HFFc6 (cell line): ENCODE data around the gene LETM1. TPM values are rescaled to one million over a fixed set of nuclear protein-coding genes. Genes with fewer than 3 reads are reported as not detected.
"Not testable (repeated sequence)": the region's sequence is repeated elsewhere in the genome, so short reads cannot be mapped to it uniquely, and the experiment has no call there.

ENCODE experiments used
- DNase-seq: peaks from one replicate; pipeline ENCODE4 v3.0.0-alpha.2; 2018
- H3K27ac Mint-ChIP-seq: 2 replicates; pipeline ENCODE4 v1.8.0; 2020; ENCODE audit warnings: mild to moderate bottlenecking, mixed read lengths
- H3K27me3 Mint-ChIP-seq: 2 replicates; pipeline ENCODE4 v1.8.0; 2021; ENCODE audit warnings: mild to moderate bottlenecking, moderate library complexity, mixed read lengths; ENCODE audit not compliant: insufficient read depth
- H3K36me3 Mint-ChIP-seq: 2 replicates; pipeline ENCODE4 v1.8.0; 2021; ENCODE audit warnings: low read depth, mixed read lengths
- H3K4me1 Mint-ChIP-seq: 2 replicates; pipeline ENCODE4 v1.8.0; 2020; ENCODE audit warnings: low read depth, mixed read lengths
- H3K4me3 Mint-ChIP-seq: 2 replicates; pipeline ENCODE4 v1.8.0; 2020; ENCODE audit warnings: mild to moderate bottlenecking, moderate library complexity, mixed read lengths
- H3K9me3 Mint-ChIP-seq: 2 replicates; pipeline ENCODE4 v1.8.0; 2020; ENCODE audit warnings: mild to moderate bottlenecking, mixed read lengths
- CTCF ChIP-seq: fragments of 200-600 bp; sonication (generic); IDR thresholded peaks from 2 replicates; pipeline ENCODE4 v1.5.0; 2021; ENCODE audit warnings: antibody characterized with exemption, mild to moderate bottlenecking
- total RNA-seq, 6 experiments: library from RNA; stranded (reverse); fragmentation: NEBNext Ultra II Directional; extraction: Animal tissue kit (Norgen Biotek cat#: 25700); gene quantifications; 2 replicates in 1 of 6; 3 replicates in 5 of 6; pipeline ENCODE4 v1.2.3, GENCODE V29; 2021

LETM1 gene
- total RNA-seq, 6 experiments from 2014 or later: 47.4 to 64.0 (median 53.3) TPM

GRCh38 chr4:1851160-1851559, 4.8 kb downstream of the LETM1 start:
- no peak for DNase-seq
- Mint-ChIP-seq H3K27ac (no peak overlapping the region), H3K9me3 (no peaks in the 10 kb centered on the region), H3K36me3 (peaks cover 24% of the 10 kb centered on the region), H3K4me3 (no peak overlapping the region), H3K27me3 (peaks cover 2% of the 10 kb centered on the region; the same call in 1 of the 2 replicates), H3K4me1 (peaks cover 27% of the 10 kb centered on the region)
- TF ChIP-seq CTCF: no peak; the same call in 1 of the 2 replicates

DNA sequence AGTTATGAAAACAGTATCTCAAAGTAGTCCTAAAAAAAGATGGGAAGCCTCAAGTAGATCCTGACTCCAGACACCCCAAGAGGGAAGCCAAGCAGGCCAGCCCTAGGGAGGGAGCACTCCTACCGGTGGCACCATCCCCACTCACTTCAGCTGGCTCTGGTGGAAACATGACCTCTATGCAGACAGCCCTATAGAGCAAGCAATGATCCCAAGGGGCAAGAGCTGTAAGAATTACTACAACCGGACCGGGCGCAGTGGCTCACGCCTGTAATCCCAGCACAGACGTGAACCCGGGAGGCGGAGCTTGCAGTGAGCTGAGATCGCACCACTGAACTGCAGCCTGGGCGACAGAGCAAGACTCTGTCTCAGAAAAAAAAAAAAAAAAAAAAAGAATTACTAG, 5.7 kb downstream of the LETM1 start:
- Mint-ChIP-seq H3K27ac (no peak overlapping the region), H3K9me3 (no peaks in the 10 kb centered on the region), H3K27me3 (peaks cover 2% of the 10 kb centered on the region; the same call in 1 of the 2 replicates), H3K4me1 (peaks cover 27% of the 10 kb centered on the region), H3K4me3 (no peak overlapping the region), H3K36me3 (peaks cover 24% of the 10 kb centered on the region)
- no peak for DNase-seq
- no peak for TF ChIP-seq CTCF

- Mint-ChIP-seq H3K9me3 (no peaks in the 10 kb centered on the region), H3K27me3 (peaks cover 2% of the 10 kb centered on the region), H3K27ac (no peak overlapping the region), H3K4me1 (peaks cover 29% of the 10 kb centered on the region), H3K36me3 (peaks cover 16% of the 10 kb centered on the region; the same call in 1 of the 2 replicates), H3K4me3 (no peak overlapping the region)
- TF ChIP-seq CTCF: no peak
- no peak for DNase-seq
Observed at GRCh38 chr4:1846580-1846979, 9.4 kb downstream of the LETM1 start.

GRCh38 chr4:1844618-1845017, 11.3 kb downstream of the LETM1 start:
- H3K4me3 Mint-ChIP-seq, H3K27ac Mint-ChIP-seq, H3K9me3 Mint-ChIP-seq, H3K27me3 Mint-ChIP-seq, DNase-seq: not testable (repeated sequence)
- Mint-ChIP-seq H3K36me3 (peaks cover 16% of the 10 kb centered on the region; the same call in 1 of the 2 replicates), H3K4me1 (peaks cover 30% of the 10 kb centered on the region)

- DNase-seq: no peak
- no peaks in the 10 kb centered on the region for H3K9me3 Mint-ChIP-seq
Observed at GRCh38 chr4:1843852-1844251, 12.1 kb downstream of the LETM1 start.

More at GRCh38 chr4:1843852-1844251, 12.1 kb downstream of the LETM1 start:
- H3K4me1 Mint-ChIP-seq: peaks cover 30% of the 10 kb centered on the region
- H3K27ac Mint-ChIP-seq: peak overlapping the region; percentile 76
- TF ChIP-seq CTCF: no peak
- H3K4me3 Mint-ChIP-seq: no peak overlapping the region
- no peaks in the 10 kb centered on the region; the same call in 1 of the 2 replicates for H3K27me3 Mint-ChIP-seq
- H3K36me3 Mint-ChIP-seq: peaks cover 22% of the 10 kb centered on the region
